HepG2 (cell line): ENCODE measurements around the gene ODC1. TPM values are rescaled to one million over a fixed set of nuclear protein-coding genes. Genes with fewer than 3 reads are reported as not detected.
A peak's percentile ranks its signal among the peaks of the same experiment; 100 is the strongest.

Experiments used
- ARNT2 ChIP-seq: sonication (generic); formaldehyde crosslinking; IDR thresholded peaks from 2 replicates; pipeline ENCODE4 v1.8.0; 2022; ENCODE audit warnings: mild to moderate bottlenecking, low read depth, missing genetic modification reagents, moderate library complexity
- IRX3 ChIP-seq: sonication (generic); formaldehyde crosslinking; IDR thresholded peaks from 2 replicates; pipeline ENCODE4 v1.8.1; 2023; ENCODE audit warnings: mild to moderate bottlenecking, low read depth, missing genetic modification reagents, borderline replicate concordance
- MAFK ChIP-seq, 2 experiments: IDR thresholded peaks in 1 of 2; conservative IDR thresholded peaks in 1 of 2; 2 replicates each; pipeline ENCODE4 v1.6.1; 2011; ENCODE audit warnings: improper control_type of control experiment in 2 of 2, low read length in 2 of 2
- REXO4 ChIP-seq: sonication (generic); formaldehyde crosslinking; IDR thresholded peaks from 2 replicates; pipeline ENCODE4 v1.8.0; 2022; ENCODE audit warnings: missing genetic modification reagents, mild to moderate bottlenecking, borderline replicate concordance
- TEAD2 ChIP-seq: sonication (generic); formaldehyde crosslinking; IDR thresholded peaks from 2 replicates; pipeline ENCODE4 v1.9.0; 2021; ENCODE audit warnings: missing genetic modification reagents
- ZNF136 ChIP-seq: sonication (generic); formaldehyde crosslinking; IDR thresholded peaks from 2 replicates; pipeline ENCODE4 v1.8.1; 2022; ENCODE audit warnings: low read depth, mild to moderate bottlenecking, moderate library complexity, missing genetic modification reagents
- ZNF317 ChIP-seq: sonication (generic); formaldehyde crosslinking; IDR thresholded peaks from 2 replicates; pipeline ENCODE4 v1.5.0; 2020; ENCODE audit warnings: mild to moderate bottlenecking, missing genetic modification reagents
- ZNF44 ChIP-seq: sonication (generic); formaldehyde crosslinking; IDR thresholded peaks from 2 replicates; pipeline ENCODE4 v1.5.1; 2020; ENCODE audit warnings: mild to moderate bottlenecking, missing genetic modification reagents
- ZNF629 ChIP-seq: sonication (generic); formaldehyde crosslinking; conservative IDR thresholded peaks from 2 replicates; pipeline ENCODE4 v1.5.0; 2020; ENCODE audit warnings: missing genetic modification reagents
- polyA plus RNA-seq, 8 experiments: library from polyadenylated mRNA; depleted of rRNA in 3 of 8; stranded (reverse) in 7 of 8; unstranded in 1 of 8; fragments of >200 nt; fragmentation: Illumina TruSeq in 4 of 8; extraction: Trizol in 4 of 8; gene quantifications; 2 replicates each; pipeline versions ENCODE4 v1.2.1 to v1.2.3, GENCODE V29; 2011 to 2016; ENCODE audit warnings: low read depth in 4 of 8, missing spikeins in 1 of 8, mixed read lengths in 1 of 8; ENCODE audit not compliant: insufficient read depth in 1 of 8
- total RNA-seq, 5 experiments: library from RNA; depleted of rRNA; stranded (reverse); fragments of >200 nt; fragmentation: Illumina TruSeq; extraction: Trizol; gene quantifications; 2 replicates each; pipeline ENCODE4 v1.2.3, GENCODE V29; 2016; ENCODE audit warnings: low read depth in 1 of 5
- TF ChIP-seq, protein P1 (sequence below): sonication (generic); formaldehyde crosslinking; IDR thresholded peaks from 2 replicates; pipeline ENCODE4 v1.5.0; 2020; ENCODE audit warnings: mild to moderate bottlenecking, missing genetic modification reagents, borderline replicate concordance
- TF ChIP-seq, protein P2 (sequence below), 2 experiments: sonication (generic) in 1 of 2; formaldehyde crosslinking in 1 of 2; IDR thresholded peaks; 2 replicates each; pipeline versions ENCODE4 v1.5.1 to v1.6.1; 2011 to 2020; ENCODE audit warnings: borderline replicate concordance in 1 of 2, low read depth in 1 of 2, low read length in 1 of 2, mild to moderate bottlenecking in 1 of 2, missing genetic modification reagents in 1 of 2, moderate library complexity in 1 of 2
- TF ChIP-seq, protein P3 (sequence below): sonication (generic); formaldehyde crosslinking; IDR thresholded peaks from 2 replicates; pipeline ENCODE4 v1.5.1; 2020; ENCODE audit warnings: mild to moderate bottlenecking, missing genetic modification reagents, moderate library complexity

ODC1 gene
- total and polyA plus RNA-seq, 2 of the 13 experiments (the other 11 are each of a cell fraction or from before 2014, with no cell fraction given) = 142 to 371 TPM

DNA sequence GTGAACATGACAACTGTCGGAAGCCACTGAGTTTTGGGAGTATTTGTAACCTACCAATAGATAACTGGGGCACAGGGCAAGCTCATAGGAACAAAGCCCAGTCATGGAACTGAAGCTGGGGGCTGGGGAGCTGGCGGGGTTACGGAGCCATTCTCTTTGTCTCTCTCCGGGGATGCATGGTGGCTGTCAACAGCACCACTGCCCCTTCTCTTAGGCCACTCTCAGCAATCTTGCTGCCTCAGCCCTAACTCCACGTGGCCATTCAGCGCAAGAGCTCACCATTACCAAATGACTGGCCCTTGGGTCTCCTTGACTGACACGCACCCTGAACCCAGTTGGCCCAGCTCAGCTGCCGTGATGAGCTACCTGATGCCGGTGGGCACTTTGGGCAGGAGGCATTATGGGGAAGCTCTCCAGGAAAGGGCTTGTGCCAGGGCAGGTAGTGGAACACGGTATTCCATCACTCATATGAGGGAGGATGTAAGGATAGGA lies 33.6 kb upstream of the ODC1 start (continued):
- TF ChIP-seq, protein P1, sequence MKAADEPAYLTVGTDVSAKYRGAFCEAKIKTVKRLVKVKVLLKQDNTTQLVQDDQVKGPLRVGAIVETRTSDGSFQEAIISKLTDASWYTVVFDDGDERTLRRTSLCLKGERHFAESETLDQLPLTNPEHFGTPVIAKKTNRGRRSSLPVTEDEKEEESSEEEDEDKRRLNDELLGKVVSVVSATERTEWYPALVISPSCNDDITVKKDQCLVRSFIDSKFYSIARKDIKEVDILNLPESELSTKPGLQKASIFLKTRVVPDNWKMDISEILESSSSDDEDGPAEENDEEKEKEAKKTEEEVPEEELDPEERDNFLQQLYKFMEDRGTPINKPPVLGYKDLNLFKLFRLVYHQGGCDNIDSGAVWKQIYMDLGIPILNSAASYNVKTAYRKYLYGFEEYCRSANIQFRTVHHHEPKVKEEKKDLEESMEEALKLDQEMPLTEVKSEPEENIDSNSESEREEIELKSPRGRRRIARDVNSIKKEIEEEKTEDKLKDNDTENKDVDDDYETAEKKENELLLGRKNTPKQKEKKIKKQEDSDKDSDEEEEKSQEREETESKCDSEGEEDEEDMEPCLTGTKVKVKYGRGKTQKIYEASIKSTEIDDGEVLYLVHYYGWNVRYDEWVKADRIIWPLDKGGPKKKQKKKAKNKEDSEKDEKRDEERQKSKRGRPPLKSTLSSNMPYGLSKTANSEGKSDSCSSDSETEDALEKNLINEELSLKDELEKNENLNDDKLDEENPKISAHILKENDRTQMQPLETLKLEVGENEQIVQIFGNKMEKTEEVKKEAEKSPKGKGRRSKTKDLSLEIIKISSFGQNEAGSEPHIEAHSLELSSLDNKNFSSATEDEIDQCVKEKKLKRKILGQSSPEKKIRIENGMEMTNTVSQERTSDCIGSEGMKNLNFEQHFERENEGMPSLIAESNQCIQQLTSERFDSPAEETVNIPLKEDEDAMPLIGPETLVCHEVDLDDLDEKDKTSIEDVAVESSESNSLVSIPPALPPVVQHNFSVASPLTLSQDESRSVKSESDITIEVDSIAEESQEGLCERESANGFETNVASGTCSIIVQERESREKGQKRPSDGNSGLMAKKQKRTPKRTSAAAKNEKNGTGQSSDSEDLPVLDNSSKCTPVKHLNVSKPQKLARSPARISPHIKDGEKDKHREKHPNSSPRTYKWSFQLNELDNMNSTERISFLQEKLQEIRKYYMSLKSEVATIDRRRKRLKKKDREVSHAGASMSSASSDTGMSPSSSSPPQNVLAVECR (CRISPR knock-in tag) = no peak
- TF ChIP-seq TEAD2 (CRISPR knock-in tag) = no peak
- TF ChIP-seq ZNF136 = no peak
- TF ChIP-seq ZNF44 (CRISPR knock-in tag) = no peak
- TF ChIP-seq, protein P2, sequence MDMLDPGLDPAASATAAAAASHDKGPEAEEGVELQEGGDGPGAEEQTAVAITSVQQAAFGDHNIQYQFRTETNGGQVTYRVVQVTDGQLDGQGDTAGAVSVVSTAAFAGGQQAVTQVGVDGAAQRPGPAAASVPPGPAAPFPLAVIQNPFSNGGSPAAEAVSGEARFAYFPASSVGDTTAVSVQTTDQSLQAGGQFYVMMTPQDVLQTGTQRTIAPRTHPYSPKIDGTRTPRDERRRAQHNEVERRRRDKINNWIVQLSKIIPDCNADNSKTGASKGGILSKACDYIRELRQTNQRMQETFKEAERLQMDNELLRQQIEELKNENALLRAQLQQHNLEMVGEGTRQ (IDR thresholded peaks at IDR 0.05; ENCODE audit: low read depth, low read length) = no peak
- TF ChIP-seq, protein P2 (CRISPR knock-in tag; IDR thresholded peaks at IDR 0.05; ENCODE audit: borderline replicate concordance) = 0 out of 2 replicates have a peak, but pooled peaks have one; percentile 10
- 0 out of 4 replicates have a peak, but pooled peaks of 1 of the 2 experiments have one; percentile 5 for TF ChIP-seq MAFK (conservative IDR thresholded peaks at IDR 0.05 in 1 of 2, IDR thresholded peaks at IDR 0.05 in 1 of 2; ENCODE audit: low read length in 2 of 2)
- 0 out of 2 replicates have a peak, but pooled peaks have one; percentile 6 for TF ChIP-seq ZNF317
- TF ChIP-seq ZNF629 = no peak
- no peak for TF ChIP-seq ARNT2 (CRISPR knock-in tag)
- TF ChIP-seq, protein P3, sequence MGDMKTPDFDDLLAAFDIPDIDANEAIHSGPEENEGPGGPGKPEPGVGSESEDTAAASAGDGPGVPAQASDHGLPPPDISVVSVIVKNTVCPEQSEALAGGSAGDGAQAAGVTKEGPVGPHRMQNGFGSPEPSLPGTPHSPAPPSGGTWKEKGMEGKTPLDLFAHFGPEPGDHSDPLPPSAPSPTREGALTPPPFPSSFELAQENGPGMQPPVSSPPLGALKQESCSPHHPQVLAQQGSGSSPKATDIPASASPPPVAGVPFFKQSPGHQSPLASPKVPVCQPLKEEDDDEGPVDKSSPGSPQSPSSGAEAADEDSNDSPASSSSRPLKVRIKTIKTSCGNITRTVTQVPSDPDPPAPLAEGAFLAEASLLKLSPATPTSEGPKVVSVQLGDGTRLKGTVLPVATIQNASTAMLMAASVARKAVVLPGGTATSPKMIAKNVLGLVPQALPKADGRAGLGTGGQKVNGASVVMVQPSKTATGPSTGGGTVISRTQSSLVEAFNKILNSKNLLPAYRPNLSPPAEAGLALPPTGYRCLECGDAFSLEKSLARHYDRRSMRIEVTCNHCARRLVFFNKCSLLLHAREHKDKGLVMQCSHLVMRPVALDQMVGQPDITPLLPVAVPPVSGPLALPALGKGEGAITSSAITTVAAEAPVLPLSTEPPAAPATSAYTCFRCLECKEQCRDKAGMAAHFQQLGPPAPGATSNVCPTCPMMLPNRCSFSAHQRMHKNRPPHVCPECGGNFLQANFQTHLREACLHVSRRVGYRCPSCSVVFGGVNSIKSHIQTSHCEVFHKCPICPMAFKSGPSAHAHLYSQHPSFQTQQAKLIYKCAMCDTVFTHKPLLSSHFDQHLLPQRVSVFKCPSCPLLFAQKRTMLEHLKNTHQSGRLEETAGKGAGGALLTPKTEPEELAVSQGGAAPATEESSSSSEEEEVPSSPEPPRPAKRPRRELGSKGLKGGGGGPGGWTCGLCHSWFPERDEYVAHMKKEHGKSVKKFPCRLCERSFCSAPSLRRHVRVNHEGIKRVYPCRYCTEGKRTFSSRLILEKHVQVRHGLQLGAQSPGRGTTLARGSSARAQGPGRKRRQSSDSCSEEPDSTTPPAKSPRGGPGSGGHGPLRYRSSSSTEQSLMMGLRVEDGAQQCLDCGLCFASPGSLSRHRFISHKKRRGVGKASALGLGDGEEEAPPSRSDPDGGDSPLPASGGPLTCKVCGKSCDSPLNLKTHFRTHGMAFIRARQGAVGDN (CRISPR knock-in tag) = peak; percentile 41; the same call in 1 of the 2 replicates
- TF ChIP-seq IRX3 (CRISPR knock-in tag) = no peak
- TF ChIP-seq REXO4 (CRISPR knock-in tag) = no peak
